Activated CD8-positive, alpha-beta memory T cell treated with anti-CD3 and anti-CD28 coated beads for 1 hour (primary cell): Measurements from ENCODE around the gene DPY19L2.
"Not testable (repeated sequence)": the region's sequence is repeated elsewhere in the genome, so short reads cannot be mapped to it uniquely, and the experiment has no call there.

Source experiments
- DNase-seq, 2 donors: peaks; one replicate each; pipeline ENCODE4 v3.0.0-alpha.2; 2020; ENCODE audit warnings: low read depth in 1 of 2; ENCODE audit errors: extremely low read depth in 1 of 2

Gene DPY19L2

GRCh38 chr12:63545298-63545916 is 122.9 kb downstream of the DPY19L2 start:
- not testable (repeated sequence) for DNase-seq

GRCh38 chr12:63538656-63539055 is 129.6 kb downstream of the DPY19L2 start:
- DNase-seq = not testable (repeated sequence)

GRCh38 chr12:63537838-63538237 is 130.5 kb downstream of the DPY19L2 start:
- not testable (repeated sequence) for DNase-seq

GRCh38 chr12:63529641-63530040 is 138.7 kb downstream of the DPY19L2 start:
- not testable (repeated sequence) for DNase-seq

- no peak for DNase-seq
Measured at GRCh38 chr12:63525831-63526230, 142.5 kb downstream of the DPY19L2 start.

- no peak for DNase-seq
Measured at GRCh38 chr12:63521706-63522105, 146.6 kb downstream of the DPY19L2 start.
